Stimulated activated naive CD4-positive, alpha-beta T cell treated with Interleukin-2 at 50 U/mL for 16 hours (primary cell): Measurements from ENCODE around the gene PNPLA8.
"Not testable (repeated sequence)": the region's sequence is repeated elsewhere in the genome, so short reads cannot be mapped to it uniquely, and the experiment has no call there.

ENCODE experiments used
- DNase-seq: peaks from one replicate; lab custom pipeline; 2025; lab: John Stamatoyannopoulos, UW

Gene PNPLA8, protein sequence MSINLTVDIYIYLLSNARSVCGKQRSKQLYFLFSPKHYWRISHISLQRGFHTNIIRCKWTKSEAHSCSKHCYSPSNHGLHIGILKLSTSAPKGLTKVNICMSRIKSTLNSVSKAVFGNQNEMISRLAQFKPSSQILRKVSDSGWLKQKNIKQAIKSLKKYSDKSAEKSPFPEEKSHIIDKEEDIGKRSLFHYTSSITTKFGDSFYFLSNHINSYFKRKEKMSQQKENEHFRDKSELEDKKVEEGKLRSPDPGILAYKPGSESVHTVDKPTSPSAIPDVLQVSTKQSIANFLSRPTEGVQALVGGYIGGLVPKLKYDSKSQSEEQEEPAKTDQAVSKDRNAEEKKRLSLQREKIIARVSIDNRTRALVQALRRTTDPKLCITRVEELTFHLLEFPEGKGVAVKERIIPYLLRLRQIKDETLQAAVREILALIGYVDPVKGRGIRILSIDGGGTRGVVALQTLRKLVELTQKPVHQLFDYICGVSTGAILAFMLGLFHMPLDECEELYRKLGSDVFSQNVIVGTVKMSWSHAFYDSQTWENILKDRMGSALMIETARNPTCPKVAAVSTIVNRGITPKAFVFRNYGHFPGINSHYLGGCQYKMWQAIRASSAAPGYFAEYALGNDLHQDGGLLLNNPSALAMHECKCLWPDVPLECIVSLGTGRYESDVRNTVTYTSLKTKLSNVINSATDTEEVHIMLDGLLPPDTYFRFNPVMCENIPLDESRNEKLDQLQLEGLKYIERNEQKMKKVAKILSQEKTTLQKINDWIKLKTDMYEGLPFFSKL

DNA sequence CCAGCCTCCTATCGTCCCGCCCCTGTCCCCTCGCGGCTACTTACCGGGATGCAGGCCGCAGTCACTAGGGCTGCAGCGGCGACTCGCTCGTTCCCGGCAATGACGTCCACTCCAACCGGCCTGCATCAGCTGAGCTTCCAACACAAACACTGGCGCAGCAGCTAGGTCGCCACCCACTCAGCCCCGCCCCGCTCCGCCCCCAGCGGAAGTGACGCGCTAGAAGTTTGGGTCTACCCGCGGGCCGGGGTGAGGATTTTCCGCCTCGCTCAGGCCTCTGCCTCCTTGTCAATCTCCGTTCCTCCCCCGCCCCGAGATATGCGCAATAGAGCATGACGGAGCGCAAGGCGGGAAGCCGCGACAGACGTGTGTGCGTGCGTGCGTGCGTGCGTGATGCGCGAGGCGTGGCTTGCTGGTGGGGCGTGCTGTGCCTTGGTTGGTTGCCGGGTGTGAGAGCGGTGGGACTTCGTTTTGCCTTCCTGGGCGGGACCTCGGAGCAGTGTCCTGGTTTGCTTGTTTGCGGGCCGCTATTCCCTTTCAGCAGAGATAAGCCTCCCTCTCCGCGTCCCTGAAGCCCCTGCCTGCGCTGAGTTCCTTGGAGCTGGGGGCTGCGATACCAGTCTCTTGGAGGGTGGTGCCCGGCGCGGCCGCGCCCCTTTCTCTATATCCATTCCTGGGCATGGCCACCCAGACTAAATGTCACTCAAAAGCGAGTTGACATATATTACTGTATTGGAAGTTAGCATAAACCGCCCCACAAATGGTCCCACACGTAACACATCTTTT, at the start of gene PNPLA8:
PNPLA8 (minus strand) TSS at position 151 of the 783 bp plus-strand sequence. CDS start 10,644 bp downstream, outside the sequence.
- peak; percentile 100 for DNase-seq

DNA sequence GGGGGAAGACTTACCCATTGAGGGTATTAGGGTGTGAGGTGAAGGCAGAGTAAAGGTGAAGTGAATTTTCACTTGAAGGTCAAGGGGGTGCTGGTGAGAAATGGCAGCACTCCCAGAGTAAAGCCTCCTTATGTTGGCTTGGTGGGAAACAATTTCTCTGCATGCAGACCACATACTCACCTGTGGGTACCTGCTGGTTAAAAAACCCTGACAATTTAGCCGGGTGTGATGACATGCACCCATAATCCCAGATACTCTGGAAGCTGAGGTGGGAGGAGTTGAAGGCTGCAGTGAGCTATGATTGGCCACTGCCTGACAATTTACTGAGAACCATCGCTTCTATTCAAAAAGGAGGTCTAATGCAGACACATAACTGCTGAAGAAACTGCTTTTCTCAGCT, 49.2 kb upstream of the PNPLA8 start:
- DNase-seq, result no peak

DNA sequence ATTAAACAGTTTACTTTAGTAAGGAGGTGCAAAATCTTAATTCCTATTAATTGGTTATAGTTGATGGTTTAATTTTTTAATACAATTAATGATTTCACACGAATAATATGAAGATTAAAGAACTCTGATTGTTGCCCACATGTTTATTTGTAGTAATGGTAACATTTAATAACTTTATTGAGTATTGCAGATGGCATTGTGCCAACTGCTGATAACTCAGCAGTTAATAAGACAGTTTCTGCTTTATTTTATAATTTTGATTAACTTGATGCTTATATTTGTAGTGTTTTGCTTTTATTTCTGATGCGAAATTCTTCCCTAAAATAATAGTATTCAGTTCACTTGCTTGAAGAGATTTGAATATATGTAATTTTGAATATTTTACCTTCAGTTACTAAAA, 46.5 kb upstream of the PNPLA8 start:
- no peak for DNase-seq

DNA sequence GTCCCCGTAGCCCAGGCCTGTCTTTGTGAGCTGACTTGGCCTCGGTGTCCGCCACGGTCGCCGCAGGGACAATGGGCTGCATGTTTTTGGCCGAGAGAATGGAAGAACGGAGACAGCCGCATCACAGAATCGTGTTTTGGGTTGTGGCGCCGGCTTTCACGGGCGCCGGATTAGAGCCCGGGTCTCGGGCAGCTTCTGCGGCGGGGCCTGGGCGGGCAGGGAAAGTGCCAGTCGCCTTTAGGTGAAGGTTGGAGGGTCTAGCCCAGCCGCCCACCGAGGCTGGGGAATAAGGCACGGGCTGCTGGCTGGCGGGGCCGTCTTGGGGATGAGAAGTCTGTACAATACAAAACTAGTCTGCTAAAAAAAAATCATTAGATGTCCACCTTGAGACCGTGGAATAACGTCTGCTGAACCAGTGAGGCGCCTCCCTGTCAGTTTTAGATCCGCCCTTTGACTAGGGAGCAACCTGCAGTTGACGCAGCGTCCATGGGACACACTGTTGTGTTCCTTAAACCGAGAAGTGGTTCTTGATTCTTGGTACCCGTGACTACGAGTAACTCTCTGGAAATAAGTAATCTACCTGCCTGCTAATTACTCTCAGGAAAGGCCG, 44.3 kb upstream of the PNPLA8 start:
- DNase-seq, result peak; percentile 40

DNA sequence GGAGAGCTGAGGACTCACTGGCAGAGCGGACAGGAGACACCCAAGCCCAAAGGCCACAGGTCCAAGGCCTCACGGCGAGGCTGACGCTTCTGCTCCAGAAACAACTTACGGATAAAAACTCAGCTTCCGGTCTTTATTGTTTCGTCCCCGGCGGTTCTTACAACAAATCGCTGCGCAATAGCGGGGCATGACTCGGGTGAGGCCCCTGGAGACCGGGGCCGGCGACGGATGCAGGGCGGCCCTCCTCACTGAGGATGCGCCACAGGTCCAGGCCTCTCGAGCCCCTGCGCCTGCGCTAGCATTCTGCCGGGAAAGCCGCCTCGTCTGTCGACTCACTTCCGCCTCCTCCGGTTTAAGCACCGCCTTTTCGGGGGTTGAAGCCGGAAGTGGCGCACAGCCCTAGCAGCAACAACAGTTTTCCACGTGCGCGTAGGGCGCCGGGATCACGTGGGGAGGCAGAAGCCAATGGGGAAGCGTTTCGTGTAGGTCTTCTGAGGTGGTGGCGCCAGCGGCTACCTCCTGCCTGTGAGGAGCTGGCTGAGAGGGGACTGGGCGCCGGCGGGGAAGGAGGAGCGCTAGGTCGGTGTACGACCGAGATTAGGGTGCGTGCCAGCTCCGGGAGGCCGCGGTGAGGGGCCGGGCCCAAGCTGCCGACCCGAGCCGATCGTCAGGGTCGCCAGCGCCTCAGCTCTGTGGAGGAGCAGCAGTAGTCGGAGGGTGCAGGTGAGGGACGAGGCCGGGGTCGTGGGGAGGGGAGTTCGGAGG, 43.6 kb upstream of the PNPLA8 start, which contains the start of the genes DNAJB9 and THAP5:
DNAJB9 (plus strand) TSS at position 494 of the 765 bp plus-strand sequence. CDS start 1,853 bp downstream, outside the sequence.
THAP5 (minus strand) TSS at position 326 of the 765 bp plus-strand sequence; CDS start at position 189, 137 bp downstream.
- DNase-seq, result peak; percentile 100

DNA sequence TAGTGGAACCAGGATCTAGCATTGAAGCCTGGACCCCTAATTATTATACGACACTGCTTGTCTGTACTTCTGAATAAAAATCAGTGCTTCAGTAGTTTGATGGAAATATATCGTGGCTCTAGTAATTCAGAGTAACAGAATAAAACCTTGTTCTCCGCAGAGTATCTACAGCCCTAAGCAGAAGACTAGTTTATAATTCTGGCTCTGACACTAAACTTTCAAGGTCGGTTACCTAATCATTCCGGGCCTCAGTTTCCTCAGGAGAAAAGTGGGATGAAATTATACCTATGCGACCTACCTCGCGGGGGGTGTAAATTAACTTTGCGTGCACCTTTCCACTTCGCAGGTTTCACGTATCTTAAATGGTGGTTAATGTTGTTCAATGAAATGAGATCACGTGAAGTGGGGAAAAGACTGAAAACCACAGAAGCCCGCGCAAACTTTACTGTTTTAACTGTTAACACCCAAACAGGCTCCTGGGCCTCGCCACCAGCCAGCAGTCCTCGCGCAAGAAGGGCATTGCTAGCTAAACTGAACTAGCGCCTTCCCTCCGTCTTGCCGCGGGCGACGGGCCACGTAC, 43.0 kb upstream of the PNPLA8 start:
- DNase-seq, result peak; percentile 68

DNA sequence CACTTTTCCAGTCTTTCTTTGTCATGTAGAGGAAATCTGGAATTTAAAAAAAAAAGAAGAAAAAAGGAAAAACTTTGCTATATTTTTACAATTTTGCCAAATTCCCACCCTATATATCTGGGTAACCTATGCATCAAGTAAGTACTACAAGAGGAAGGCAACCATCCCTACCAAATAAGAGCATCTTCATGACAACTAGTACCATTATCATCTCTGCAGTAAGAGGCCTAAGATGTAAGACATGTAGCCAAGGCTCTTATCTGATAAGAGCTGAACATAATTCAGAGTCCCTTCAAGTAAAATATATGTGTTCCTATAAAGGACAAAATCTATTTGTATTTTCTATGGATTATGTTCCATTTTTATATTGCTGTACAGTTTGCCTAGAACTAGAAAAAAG, 40.1 kb upstream of the PNPLA8 start:
- no peak for DNase-seq

DNA sequence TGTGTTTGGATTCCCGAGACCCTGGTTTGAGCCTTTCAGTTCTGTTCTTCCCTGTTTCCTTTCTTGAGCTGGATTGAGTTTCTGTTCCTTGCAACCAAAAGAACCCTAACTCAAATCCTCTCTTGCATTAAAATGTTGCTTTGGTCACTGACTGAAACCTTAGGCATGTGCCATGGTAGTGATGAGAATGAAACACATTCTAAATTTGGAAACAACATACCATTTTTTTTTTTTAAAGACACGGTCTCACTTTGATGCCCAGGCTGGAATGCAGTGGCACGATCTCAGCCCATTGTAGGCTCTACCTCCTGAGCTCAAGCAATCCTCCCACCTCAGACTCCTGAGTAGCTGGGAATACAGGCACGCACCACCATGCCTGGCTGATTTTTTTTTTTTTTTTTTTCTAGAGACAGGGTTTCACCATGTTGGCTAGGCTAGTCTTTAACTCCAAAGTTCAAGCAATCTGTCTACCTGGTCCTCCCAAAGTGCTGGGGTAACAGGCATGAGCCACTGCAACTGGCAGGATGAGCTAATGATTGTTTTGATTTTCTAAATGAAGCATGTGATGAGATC, 35.2 kb upstream of the PNPLA8 start:
- no peak for DNase-seq

DNA sequence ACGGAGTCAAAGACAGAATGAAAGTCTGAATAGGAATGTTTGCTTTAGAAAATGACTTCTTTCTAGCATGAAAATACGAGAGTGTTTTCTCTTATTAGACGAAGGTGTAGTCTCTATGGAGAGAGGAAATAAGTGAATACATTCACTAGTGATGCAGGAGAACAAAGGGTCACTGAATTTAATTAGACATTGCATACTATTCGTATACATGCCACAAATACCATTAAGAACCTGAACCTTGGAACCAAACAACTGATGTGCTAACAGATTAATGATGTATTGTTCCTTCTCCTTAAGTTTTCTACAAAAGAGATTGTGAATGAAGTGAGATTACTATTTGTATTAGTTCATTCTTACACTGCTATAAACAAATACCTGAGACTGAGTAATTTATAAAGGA, 33.3 kb upstream of the PNPLA8 start:
- DNase-seq, result no peak

DNA sequence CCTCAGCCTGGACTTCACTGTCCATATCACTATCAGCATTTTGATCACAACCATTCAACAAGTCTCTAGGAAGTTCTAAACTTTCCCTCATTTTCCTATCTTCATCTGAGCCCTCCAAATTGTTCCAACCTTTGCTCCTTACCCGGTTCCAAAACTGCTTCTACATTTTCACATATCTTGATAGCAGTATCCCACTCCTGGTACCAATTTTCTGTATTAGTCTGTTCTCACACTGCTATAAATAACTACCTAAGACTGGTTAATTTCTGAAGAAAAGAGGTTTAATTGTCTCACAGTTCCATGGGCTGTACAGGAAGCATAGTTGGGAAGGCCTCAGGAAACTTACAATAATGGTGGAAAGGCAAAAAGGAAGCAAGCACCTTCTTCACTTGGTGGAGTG, 31.7 kb upstream of the PNPLA8 start:
- DNase-seq, result no peak

DNA sequence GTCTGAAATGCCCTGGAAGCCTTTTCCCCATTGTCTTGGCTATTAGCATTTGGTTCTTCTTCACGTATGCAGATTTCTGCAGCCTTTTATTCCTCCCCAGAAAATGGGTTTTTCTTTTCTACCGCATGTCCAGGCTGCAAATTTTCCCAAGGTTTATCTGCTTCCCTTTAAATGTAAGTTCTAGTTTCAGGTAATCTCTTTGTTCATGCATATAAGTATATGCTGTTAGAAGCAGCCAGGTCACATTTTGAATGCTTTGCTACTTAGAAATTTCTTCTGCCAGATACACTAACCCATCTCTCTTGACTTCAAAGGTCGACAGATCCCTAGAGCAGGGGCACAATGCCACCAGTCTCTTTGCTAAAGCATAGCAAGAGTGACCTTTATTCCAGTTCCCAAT, 31.3 kb upstream of the PNPLA8 start:
- DNase-seq, result no peak

DNA sequence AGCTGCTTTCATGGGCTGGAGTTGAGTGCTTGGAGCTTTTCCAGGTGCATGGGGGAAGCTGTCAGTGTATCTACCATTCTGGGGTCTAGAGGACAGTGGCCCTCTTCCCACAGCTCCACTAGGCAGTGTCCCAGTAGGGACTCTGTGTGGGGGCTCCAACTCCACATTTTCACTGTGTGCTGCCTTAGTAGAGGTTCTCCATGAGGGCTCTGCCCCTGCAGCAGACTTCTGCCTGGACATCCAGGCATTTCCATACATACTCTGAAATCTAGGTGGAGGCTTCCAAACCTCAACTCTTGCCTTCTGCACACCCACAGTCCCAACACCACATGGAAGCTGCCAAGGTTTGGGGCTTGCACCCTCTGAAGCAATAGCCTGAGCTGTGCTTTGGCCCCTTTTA, 30.7 kb upstream of the PNPLA8 start:
- not testable (repeated sequence) for DNase-seq

DNA sequence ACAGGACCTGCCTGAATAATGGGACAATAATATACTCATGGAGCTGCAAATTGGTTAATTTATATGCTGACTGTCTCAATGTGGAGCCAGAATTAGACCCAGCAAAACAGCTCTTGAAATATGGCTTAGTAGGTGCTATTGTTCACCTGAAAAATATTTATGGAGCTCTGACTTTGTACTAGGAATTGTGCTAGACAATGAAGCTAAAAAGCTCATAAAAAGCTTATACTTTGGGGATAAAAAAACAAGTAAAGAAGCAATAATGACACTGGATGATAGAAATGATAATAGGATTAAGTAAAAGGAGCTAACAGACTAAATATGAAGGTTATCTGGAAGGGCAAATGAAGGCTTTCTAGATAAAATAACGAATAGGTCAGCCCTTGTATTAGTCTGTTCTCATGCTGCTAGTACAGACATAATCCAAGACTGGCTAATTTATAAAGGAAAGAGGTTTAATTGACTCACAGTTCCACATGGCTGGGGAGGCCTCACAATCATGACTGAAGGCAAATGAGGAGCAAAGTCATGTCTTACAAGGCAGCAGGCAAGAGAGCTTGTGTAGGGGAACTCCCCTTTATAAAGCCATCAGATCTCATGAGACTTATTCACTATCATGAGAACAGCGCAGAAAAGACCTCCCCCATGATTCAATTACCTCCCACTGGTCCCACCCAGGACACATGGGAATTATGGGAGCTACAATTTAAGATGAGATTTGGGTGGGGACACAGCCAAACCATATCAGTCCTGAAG, 22.4 kb upstream of the PNPLA8 start:
- DNase-seq, result not testable (repeated sequence)

DNA sequence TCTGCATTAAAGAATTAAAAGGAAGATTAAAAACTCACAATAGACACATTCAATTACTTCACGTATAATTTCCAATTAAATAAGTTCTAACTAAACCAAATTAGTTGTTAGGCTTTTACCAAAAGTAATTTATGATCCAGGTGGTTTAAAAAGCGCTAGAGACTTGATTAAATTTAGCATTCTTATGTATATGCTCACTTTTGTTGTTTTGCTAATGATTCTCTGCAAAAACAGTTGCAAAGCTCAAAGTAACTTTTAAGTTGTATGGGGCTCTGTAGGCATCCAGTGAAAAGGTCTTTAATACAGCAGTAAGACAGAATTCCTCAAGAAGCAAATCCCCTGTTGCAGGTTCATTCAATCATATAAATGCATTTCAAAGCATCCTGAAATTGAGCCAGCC, 15.5 kb upstream of the PNPLA8 start:
- DNase-seq, result no peak

DNA sequence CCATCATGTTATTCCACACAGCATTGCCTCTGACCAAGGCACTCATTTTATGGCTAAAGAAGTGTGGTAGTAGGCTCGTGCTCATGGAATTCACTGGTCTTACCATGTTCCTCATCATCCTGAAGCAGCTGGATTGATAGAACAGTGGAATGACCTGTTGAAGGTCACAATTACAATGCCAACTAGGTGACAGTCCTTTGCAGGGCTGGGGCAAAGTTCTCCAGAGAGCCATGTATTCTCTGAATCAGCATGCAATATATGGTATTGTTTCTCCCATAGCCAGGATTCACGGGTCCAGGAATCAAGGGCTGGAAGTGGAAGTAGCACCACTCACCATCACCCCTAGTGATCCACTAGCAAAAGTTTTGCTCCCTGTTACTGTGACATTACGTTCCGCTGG, 12.8 kb upstream of the PNPLA8 start:
- not testable (repeated sequence) for DNase-seq

DNA sequence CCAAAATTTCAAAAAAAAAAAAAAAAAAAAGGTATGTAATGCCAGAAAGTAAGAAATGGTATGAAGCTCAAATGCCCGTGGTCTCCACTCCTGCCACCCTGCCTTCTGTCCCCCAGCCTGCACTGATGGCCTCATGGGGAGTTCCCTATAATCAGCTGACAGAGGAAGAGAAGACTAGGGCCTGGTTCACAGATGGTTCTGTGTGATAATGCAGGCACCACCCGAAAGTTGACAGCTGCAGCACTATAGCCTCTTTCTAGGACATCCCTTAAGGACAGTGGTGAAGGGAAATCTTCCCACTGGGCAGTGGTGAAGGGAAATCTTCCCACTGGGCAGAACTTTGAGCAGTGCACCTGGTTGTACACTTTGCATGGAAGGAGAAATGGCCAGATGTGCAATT, 12.3 kb upstream of the PNPLA8 start:
- DNase-seq, result not testable (repeated sequence)

DNA sequence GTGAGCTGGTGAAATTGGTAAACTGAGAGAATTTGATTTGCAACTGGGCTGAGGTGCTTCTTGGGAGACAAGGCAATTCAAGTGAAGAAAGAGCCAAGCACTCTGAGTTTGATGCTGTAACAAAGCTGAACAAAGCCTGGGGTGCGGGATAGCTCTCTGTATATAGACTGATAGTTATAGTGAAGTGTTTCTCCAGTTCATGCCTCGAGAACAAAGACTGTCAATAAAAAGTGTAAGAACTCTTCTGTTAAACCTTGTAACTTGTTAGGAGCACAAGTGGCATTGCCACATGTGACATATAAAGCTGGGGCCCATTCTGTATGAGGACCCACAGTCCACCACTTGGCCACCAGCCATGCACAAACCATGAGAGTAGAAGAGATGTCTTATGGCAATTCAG, 11.3 kb upstream of the PNPLA8 start:
- no peak for DNase-seq

DNA sequence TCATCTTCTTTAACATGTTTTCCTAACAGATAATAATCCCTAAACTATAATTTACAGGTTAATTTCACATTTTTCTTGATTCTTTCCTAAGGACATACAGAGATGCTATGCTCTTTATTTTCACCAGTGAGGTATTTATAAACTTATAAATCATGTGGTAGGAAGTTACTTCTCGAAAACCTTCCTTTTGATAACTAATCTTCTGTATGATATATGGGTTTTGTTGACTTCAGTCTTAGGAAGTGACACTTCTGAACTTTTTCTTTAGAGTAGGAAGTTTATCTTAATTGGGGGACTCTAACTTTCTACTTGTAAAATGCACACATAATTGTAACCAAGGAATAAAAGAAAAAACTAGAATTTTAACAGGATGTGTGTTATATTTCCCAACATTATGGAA, 9.8 kb upstream of the PNPLA8 start:
- DNase-seq, result no peak

DNA sequence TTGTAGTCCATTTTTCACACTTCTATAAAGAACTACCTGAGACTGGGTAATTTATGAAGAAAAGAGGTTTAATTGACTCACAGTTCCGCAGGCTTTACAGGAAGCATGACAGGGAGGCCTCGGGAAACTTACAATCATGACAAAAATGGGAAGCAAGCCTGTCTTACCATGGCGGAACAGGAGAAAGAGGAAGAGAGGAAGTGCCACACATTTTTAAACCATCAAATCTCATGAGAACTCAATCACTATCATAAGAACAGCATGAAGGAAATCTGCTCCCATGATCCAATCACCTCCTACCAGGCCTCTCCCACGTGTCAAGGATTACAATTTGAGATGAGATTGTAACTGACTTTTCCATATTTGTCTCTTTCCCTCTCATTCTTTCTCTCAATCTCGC, 9.3 kb upstream of the PNPLA8 start:
- no peak for DNase-seq

DNA sequence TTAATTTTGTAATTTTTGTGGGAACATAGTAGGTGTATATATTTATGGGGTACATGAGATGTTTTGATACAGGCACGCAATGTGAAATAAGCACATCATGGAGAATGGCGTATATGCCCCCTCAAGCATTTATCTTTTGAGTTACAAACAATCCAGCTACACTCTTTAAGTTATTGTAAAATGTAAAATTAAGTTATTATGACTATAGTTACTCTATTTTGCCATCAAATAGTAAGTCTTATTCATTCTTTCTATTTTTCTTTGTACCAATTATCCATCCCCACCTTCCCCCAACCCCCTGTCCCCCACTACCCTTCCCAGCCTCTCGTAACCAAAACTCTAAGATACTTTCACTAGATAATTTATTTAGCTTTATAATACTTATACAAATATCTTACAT, 7.8 kb upstream of the PNPLA8 start:
- DNase-seq, result no peak
